Dedifferentiated amniotic fluid mesenchymal stem cell (primary cell): ENCODE data around the gene ADNP2.
A peak's percentile ranks its signal among the peaks of the same experiment; 100 is the strongest.
"Not testable (repeated sequence)": the region's sequence is repeated elsewhere in the genome, so short reads cannot be mapped to it uniquely, and the experiment has no call there.

Experiments used
- DNase-seq: peaks from one replicate; pipeline ENCODE4 v3.0.0-alpha.2; 2016; ENCODE audit errors: extremely low spot score

The ADNP2 gene

DNA sequence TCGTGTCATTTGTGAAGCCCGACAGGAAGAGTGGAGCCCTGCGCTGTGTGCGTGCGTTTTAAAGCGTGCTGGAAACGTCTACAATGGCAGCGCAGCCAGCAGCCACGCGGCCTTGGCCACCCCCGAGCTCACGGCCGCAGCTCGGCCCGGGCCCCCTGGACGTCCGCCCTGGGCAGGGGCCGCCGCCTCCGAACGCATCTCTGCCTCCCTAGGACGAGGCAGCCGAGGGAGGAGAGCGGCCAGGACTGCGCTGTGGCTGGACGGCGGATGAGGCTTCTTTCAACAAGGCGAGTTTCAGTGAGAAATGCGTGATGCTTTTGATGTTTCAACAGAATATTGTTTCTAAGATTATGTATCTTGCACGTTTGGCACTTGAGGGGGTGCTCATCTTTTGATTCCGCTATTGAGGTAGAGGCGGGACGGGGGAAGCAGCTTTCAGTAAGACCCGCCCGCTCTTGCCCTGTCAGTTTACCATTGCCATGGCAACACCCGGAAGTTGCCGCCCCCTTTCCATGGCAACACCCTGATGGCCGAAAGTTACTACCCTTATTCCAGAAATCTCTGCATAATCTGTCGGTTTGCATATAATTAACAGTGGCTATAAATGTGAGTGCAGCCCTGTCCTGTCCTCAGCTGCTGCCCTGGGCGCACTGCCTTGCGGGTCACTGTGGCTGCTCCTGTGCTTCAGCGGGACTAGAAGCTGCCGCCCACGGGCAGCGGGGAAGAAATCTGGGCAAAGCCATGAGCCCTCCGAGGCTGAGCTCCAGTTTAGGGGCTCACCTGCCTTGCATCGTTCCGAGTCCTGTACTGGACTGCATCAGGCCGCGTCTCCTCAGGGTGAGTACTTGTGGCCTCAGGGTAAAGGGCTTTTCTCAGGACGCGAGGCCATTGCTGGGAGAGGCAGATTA is 38.6 kb downstream of the ADNP2 start:
- DNase-seq = peak; percentile 55

DNA sequence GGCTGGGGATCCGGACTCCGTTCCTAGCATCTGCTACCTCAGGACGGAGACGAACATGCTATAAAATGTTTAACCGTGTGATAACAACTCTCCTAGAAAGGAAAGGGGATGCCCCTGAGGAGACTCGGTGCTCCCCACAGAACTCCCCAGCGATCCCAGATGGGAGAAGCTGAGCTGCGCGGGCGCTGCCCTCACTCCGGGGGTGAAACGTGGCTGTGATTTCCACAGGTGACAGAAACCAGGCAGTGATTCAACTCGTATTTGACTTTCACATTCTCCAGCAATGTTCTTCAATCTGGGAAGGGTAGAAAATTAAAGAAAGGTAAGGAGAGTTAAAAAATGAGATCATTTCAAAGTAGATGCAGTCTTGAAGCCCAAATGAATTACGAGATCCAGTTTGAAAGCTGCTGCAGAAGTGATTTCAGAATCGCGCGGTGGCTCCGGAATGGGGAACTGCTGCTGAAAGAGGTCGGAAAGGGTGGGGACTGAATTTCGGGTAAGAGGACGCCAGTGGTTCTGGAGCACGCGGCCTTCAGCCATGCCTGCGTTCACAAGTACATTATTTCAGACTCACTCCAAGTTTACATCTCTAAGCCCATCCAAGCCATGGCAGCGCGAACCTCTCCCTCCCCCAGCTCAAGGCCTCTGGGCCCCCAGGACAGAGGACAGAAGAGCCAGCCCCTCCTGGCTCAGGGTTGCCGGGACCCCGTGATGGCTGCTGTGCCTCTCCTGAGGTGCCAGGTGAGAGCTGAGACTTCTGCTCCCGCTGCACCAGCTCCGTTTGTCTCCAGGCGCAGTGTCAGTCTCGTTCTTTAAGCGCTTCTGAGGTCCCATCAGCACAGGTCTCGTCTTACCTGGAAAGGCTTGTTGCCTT is 39.5 kb downstream of the ADNP2 start:
- DNase-seq = no peak

DNA sequence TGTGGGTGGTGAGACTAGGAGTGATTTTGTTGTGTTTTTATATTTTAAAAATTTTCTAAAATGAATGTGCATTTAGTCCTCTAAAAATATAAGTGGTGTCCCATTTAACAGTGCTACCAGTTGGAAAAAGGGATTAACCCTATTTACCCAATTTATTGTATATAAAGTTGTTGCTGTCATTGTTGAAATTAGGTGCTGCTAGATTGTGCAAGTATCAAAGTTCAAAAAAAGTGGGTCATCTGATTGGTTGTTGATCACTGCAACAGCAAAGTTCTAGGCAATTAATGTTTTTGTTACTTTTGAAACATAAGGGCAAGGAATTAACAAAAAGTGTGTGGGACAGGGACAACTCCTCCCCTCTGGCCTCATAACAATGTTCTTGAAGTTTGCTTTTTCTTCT is 40.6 kb downstream of the ADNP2 start:
- no peak for DNase-seq

DNA sequence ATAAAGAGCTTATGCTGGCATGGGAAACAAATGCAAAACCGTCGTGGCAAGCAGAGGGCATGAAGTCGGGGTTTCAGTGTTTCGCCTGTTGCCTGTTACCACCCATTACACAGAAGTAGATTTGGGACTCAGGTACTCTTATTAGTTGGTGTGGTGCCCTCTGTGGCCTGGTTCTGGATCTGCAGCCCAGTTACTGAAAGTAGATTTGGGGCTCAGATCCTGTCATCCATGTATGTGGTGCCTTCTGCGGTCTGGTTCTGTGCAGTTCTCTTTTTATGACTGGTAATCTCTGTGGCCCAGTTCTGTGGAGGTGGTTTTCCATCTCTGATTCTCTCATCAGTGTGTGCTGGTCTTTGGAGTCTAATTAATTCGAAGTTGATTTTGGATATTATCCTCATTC is 45.2 kb downstream of the ADNP2 start:
- no peak for DNase-seq

DNA sequence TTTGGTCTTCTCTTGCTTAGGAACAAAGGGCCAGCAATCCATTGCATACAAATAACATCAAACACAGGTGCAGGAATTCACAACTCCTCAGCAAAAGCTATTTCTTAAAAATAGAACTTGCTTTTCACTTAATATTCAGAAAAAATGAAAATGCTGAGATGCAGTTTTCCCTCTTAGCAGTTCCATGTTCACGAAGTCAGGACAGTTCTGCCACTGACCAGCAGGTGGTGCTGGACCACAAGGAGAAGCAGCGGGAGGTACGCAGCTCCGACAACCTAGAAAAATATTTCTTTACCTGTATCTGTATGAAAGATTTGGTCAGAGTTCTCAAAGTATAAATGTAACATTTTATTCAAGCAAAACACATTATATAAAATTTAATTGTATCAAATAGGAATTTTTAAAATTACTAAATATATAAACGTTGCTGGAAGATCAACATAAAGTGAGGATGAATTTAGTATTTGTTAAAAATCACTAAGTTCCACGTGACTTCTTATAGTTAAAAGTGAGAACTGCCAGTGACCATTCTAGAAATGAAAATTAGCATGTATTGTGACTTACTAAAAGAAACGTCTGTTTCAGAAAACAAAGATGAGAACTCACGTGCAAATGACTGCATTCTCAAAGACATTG is 48.8 kb downstream of the ADNP2 start:
- DNase-seq = peak; percentile 72

DNA sequence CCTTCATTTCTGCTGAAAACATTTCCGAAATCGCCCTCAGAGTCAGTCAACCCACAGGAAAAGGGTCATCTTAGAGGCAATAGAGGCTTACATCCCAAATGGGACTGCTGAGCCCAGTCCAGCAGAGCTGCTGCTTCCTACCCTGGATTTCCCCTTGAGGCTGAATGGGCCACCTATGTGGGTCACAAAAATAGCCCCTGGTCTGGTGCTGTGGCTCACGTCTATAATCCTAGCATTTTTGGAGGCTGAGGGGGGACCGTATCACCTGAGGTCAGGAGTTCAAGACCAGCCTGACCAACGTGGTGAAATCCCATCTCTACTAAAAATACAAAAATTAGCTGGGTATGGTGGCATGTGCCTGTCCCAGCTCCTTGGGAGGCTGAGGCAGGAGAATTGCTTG is 49.3 kb downstream of the ADNP2 start:
- no peak for DNase-seq

DNA sequence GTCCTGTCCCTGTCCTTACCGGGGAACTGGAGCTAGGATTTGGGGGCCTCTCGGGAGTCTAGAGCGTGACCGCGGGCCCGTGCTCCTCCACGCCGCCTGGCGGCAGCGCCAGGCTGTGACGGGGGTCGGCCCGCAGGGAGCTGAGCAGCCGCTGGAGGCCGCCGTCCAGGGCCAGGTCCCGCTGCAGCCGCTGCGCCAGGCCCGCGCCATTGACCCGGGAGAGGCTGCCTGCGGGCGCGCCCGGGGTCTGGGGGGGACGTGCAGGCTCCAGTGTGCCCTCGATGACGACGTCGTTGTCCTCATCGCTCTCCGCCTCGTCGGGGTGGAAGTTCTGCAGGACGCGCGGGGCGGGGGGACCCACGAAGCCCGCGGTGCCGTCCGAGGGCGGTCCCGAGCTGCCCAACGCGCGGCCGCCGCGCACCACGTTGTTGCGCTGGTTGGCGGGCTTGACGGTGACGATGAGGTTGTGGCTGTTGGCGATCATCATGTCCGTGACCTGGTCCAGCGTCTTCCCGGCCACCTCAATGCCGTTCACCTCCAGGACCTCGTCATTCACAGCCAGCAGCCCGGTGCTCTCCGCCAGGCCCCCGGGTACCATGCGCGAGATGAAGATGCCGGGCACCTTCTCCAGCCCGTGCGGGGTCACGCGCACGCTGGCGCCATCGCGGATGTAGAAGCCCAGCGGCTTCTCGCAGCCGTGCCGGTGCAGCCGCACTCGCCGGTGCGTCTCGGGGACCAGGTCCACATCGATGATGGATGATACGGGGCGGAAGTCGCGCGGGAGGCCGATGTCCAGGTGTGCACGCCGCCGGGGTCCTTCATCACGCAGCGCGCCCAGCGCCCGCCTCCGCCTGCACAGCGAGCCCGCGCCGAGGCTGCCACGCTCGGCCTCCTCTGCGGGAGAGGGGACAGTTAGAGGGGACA is 50.9 kb downstream of the ADNP2 start:
- DNase-seq = no peak

DNA sequence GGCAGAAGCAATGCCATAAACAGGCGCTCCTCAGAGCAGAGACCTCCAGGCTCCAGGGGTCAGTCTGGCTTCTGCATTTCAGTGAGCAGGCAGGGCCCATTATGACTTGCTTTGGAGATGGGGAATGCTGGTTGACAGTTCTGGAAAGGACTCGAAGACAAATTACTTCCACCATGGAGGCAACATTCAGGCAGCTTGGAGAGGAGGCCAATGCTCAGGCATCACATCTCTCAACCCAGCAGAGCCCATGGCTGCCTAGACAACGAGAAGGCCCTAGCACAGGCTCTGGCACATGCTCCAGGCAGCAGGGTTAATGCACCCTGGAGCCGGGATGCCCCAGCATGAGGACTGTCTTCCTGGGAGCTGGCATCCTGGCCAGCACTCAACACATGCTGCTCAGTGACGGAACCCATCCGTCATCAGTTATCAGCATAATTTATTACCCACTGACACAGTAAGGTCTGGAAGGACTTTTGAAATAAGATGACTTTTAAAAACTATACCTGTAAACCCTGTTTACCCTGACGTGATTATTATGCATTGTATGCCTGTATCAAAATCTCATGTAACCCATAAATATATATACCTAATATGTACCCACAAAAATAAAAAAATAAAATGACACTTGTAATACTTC is 52.8 kb downstream of the ADNP2 start:
- DNase-seq = no peak

DNA sequence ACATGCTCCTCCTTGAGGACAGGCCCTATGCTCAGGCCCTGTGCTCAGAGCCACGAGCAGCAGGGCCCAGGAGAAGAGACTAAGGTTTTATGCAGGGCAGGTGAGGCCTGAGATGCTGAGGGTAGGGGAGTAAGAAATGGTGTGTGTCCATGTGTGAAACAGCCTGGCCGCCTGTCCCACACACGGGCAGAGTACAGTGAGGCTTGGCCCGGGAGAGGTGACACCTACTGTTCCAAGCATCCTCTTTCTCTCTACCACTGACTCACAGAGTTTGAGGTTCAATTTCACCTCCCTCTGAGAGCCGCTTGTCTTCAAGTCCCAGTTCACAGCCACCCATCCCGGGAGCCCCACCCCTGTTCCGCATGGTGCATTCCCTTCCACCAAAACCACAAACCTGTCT is 54.1 kb downstream of the ADNP2 start:
- DNase-seq = no peak

DNA sequence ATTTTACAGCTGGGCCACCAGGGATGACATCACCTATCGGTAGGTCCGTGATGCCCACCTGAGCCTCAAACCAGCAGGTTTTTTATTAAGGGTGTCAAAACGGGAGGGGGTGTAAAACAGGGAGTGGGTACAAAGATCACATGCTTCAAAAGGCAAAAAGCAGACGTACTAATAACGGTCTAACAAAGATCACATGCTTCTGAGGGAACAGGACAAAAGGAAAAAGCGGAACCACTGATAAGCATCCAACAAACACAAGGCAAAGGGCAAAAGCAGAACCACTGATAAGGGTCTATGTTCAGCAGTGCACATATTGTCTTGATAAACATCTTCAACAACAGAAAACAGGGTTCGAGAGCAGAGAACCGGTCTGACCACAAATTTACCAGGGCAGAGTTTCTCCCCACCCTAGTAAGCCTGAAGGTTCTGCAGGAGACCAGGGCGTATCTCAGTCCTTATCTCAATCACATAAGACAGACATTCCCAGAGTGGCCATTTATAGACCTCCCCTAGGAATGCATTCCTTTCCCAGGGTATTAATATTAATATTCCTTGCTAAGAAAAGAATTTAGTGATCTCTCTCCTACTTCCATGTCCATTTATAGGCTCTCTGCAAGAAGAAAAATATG is 55.8 kb downstream of the ADNP2 start:
- not testable (repeated sequence) for DNase-seq

DNA sequence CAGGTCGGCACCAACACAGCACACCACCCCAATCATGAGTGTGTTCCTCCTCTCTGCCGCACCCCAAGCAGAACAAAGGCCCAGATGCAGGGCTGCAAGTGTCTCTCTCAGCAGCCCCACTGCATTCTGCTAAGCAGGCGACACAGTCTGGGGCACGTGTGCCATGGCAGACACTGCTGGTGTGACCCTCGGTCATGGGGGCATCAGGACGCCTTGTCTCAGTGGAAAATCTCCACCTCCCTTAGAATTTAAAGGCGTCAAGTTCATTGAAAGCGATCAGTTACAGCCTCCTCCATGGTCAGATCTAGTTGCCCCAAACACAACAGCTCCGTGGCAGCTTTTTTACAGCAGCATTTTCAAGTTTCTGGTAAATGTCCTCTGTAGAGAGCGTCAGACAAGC is 57.2 kb downstream of the ADNP2 start:
- DNase-seq = no peak

DNA sequence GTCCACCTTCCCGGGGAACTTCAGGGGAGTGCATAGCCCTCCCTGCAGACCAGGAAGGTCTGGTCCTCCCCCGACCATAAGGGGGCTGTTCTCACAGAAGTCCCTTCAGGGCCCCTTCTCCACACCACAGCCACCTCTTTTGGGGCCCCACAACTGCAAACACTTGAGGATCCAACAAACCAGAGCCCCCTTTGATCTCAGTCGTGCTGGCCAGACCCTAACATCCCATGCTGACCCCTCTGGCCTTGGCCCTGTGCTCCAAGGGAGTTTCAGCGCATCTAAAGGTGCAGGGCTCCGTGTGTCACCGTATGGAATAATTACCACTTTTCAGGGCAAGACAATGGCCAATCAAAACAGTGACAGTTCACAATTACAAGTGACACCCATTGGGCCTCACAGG is 57.7 kb downstream of the ADNP2 start:
- no peak for DNase-seq

DNA sequence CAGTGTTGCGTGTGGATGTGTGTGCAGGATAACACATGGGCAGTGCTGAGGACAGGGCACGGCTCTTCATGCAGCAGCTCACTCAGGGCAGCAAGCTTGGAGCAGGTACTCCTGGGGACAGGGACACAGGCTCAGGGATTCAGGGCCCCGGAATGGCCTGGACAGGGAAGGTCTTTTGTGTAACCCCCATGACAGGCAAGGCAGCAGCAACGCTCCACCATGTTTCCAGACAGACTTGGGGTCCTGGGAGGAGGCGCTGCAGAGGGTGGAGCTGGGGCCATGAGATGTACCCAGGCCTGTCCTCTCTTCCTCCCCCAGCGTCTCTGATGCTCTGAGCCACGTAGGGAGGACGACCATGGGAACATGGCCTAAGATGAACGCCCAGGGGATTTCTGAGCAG is 58.3 kb downstream of the ADNP2 start:
- DNase-seq = no peak

DNA sequence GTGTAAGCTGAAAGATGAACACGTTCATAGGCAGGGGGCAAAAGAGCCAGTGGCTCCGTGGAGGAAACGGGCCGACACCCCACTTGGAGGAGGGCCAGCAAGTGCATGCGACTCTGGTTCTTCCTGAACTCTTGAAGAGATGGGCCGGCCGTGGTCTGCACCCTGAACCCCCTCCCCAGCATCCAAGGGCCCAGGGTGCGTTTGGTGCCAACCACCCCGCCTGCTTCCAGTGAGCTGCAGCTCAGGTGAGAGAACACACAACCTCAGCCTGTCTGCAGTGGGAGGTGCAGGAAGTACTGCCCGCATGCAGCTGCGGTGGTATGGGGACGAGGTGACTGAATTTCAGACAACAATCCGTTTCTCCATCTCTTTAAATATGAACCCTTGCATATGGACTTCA is 58.9 kb downstream of the ADNP2 start:
- DNase-seq = no peak

DNA sequence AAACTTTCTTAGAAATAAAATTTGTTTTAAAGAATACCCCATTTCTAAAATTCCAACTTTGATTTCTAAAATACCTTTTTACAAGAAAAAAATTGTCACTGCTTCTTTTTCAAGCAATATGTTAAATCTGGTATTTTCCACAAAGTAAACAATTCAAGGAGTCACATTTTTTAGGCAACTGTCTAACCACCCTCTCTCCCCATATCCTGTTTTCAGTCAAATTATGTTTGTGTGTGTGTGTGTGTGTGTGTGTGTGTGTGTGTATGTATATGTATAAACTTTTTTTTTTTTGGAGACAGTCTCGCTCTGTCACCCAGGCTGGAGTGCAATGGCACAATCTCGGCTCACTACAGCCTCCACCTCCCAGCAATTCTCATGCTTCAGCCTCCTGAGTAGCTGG is 59.3 kb downstream of the ADNP2 start:
- no peak for DNase-seq

DNA sequence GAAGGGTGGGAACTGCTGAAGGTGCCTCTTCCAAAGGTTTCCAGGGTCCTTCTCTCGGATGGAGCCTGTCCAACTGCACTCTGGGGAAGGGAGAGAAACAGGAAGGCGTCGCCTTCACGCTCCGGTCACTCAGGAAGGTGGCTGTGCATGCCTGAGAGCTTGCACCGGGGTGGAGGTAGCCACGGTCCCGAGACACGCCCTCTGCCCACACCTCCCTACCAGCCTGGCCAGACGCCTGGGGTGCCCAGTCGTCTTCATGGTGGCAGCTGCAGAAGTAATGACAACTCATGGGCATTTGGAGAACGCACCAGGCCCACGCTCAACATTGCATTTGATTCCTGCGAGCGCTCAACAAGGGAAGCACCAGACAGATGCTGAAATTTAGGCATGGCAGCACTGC is 59.9 kb downstream of the ADNP2 start:
- DNase-seq = no peak

DNA sequence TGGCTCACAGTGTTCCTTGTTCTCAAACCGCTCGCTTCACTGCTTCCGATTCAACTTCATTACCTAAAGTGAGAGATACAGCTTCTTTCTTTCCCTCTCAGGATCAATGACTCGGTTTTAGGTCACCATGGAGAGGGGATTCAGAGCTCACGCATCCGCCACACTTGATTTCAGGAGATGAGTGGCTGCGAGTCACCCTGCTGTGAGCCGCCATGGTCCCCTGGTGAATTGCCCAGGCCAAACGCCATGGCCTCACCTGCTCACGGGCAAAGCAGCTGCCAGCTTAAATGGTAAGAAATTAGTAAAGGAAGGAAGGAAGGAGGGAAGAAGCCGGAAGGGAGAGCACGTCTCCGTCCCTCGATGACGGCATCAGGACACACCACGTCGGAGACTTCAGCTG is 60.5 kb downstream of the ADNP2 start:
- DNase-seq = no peak

DNA sequence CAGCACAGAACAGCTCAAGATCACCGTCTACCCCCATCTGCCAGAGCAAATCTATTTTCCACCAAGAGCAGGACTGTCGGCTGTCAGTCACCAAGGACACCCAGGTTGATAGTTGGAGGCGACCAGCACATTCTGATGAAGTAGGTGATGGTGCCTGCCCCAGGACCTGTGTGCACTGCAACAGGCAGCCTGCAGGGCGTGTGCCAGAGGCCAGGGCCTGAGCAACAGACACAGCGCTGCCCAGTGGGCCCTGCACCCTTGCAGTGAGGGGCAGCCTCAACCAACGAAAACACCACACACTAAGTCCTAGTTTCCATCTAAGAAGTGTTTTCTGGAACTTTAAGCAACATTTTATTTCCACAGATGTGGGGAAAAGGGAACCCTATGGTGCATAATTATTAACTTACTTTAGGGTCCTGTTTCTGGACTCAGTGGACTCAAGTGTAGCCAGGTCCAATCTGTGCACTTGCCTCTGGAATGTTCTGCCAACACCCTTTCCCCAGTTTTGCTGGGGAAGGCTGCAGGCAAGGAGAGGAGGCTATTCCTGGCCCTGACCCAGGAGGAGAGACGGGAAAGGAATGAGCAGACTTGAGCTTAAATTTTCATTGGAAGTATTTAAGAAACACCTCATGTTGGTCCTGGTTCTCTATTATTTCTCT is 61.5 kb downstream of the ADNP2 start:
- DNase-seq = no peak

DNA sequence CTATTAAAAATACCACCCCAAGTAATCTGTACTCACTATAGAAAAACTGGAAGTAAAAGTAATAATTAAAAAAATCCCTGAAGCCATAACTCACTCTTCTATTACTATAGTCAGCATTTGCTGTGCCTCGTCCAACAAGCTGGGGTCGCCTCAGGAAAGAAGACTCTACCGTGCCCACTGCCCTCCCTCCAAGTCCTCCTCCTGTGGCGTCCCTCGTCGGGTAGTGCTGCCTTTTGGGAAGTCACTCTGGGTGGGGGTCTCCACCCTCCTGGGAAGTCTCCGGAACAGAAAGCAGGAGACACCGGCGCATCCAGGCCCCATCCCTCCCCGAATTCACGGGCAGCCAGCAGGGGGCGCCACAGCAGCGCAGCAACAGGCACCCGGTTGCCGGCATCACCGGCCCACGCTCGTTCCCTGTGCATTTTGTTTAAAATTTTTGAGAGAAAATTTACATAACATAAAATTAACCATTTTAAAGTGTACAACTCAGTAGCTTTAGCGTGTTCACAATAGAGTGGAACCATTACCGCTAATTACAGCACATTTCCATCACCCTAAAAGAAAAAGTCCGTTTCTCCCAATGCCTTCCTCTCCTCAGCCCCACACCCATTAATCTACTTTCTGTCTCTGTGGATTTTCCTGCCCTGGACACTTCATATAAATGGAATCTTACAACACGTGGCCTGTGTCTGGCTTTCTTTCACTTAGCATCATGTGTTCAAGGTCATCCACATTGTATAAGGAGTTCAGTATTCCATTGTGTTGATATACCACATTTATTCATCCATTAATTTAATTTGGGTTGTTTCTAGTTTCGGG is 62.2 kb downstream of the ADNP2 start:
- DNase-seq = peak; percentile 66
